NK-92 (cell line): ENCODE data around the gene PLCB1.

Experiments used
- DNase-seq: peaks from one replicate; lab custom pipeline; 2025; ENCODE audit not compliant: unreplicated experiment; lab: John Stamatoyannopoulos, UW

PLCB1 gene

GRCh38 chr20:8210749-8211148 lies 78.7 kb downstream of the PLCB1 start:
- DNase-seq: no peak

- no peak for DNase-seq
These were observed 80.2 kb downstream of the PLCB1 start for GRCh38 chr20:8212286-8212685.

GRCh38 chr20:8213270-8213669 lies 81.2 kb downstream of the PLCB1 start:
- no peak for DNase-seq

GRCh38 chr20:8213831-8214587 lies 81.9 kb downstream of the PLCB1 start:
- DNase-seq: no peak

- no peak for DNase-seq
These were observed 83.3 kb downstream of the PLCB1 start for GRCh38 chr20:8215361-8215781.

GRCh38 chr20:8216375-8217200 lies 84.5 kb downstream of the PLCB1 start:
- no peak for DNase-seq

GRCh38 chr20:8218861-8219260 lies 86.8 kb downstream of the PLCB1 start:
- no peak for DNase-seq

GRCh38 chr20:8219403-8219802 lies 87.3 kb downstream of the PLCB1 start:
- no peak for DNase-seq

- no peak for DNase-seq
These were observed 88.7 kb downstream of the PLCB1 start for GRCh38 chr20:8220716-8221115.

- DNase-seq: no peak
These were observed 89.9 kb downstream of the PLCB1 start for GRCh38 chr20:8221887-8222419.

GRCh38 chr20:8223091-8223870 lies 91.2 kb downstream of the PLCB1 start:
- DNase-seq: no peak

GRCh38 chr20:8225658-8226057 lies 93.6 kb downstream of the PLCB1 start:
- no peak for DNase-seq

GRCh38 chr20:8226106-8226505 lies 94.0 kb downstream of the PLCB1 start:
- no peak for DNase-seq

GRCh38 chr20:8227293-8227692 lies 95.2 kb downstream of the PLCB1 start:
- no peak for DNase-seq

- no peak for DNase-seq
These were observed 96.2 kb downstream of the PLCB1 start for GRCh38 chr20:8228315-8228714.

GRCh38 chr20:8229090-8229489 lies 97.0 kb downstream of the PLCB1 start:
- no peak for DNase-seq

GRCh38 chr20:8231038-8231437 lies 99.0 kb downstream of the PLCB1 start:
- no peak for DNase-seq

GRCh38 chr20:8232332-8232731 lies 100.3 kb downstream of the PLCB1 start:
- no peak for DNase-seq

- no peak for DNase-seq
These were observed 102.5 kb downstream of the PLCB1 start for GRCh38 chr20:8234580-8234979.

- no peak for DNase-seq
These were observed 110.0 kb downstream of the PLCB1 start for GRCh38 chr20:8242066-8242465.
